ENCODE measurements around the gene COL4A3.

GRCh38 chr2:227132986-227133385, 31.4 kb upstream of the COL4A3 start:
- TF ChIP-seq CTCF (IDR thresholded peaks at IDR 0.05) (no peak), POLR2A (IDR thresholded peaks at IDR 0.05) (no peak)

Data from Peyer's patch (tissue), 4 donors.